Right renal pelvis (tissue), 4 donors: ENCODE measurements around the gene BCL2A1. TPM values are rescaled to one million over a fixed set of nuclear protein-coding genes. Genes with fewer than 3 reads are reported as not detected.
"Not testable (repeated sequence)": the region's sequence is repeated elsewhere in the genome, so short reads cannot be mapped to it uniquely, and the experiment has no call there.

Experiments used
- DNase-seq, 4 donors: peaks; one replicate each; pipeline ENCODE4 v3.0.0-alpha.2; 2013; ENCODE audit warnings: low read depth in 4 of 4, low spot score in 3 of 4, missing footprints in 1 of 4
- polyA plus RNA-seq, 4 donors: library from polyadenylated mRNA; unstranded; fragments of 120-200 nt; gene quantifications; one replicate each; pipeline ENCODE4 v1.2.1, GENCODE V29; 2013; ENCODE audit not compliant: insufficient read length in 4 of 4

The BCL2A1 gene
- polyA plus RNA-seq, 4 donors: 0.22 to 0.32 TPM; not detected in 2

- DNase-seq: no peak
These were observed 6.7 kb downstream of the BCL2A1 start for GRCh38 chr15:79964232-79964805.

GRCh38 chr15:79962921-79963320 lies 8.1 kb downstream of the BCL2A1 start:
- not testable (repeated sequence) for DNase-seq

GRCh38 chr15:79962178-79962577 lies 8.8 kb downstream of the BCL2A1 start:
- DNase-seq: no peak

GRCh38 chr15:79960502-79961212 lies 10.3 kb downstream of the BCL2A1 start:
- no peak for DNase-seq

- no peak for DNase-seq
These were observed 13.3 kb downstream of the BCL2A1 start for GRCh38 chr15:79957741-79958140.

- no peak for DNase-seq
These were observed 14.5 kb downstream of the BCL2A1 start for GRCh38 chr15:79956354-79956939.

- no peak for DNase-seq
These were observed 16.3 kb downstream of the BCL2A1 start for GRCh38 chr15:79954661-79955060.

GRCh38 chr15:79953951-79954444 lies 17.0 kb downstream of the BCL2A1 start:
- no peak for DNase-seq

GRCh38 chr15:79952329-79952728 lies 18.7 kb downstream of the BCL2A1 start:
- no peak for DNase-seq

- DNase-seq: no peak
These were observed 20.7 kb downstream of the BCL2A1 start for GRCh38 chr15:79950247-79950646.

- no peak for DNase-seq
These were observed 22.2 kb downstream of the BCL2A1 start for GRCh38 chr15:79948761-79949160.

- no peak for DNase-seq
These were observed 22.8 kb downstream of the BCL2A1 start for GRCh38 chr15:79948095-79948695.

- no peak for DNase-seq
These were observed 24.0 kb downstream of the BCL2A1 start for GRCh38 chr15:79947009-79947408.

- no peak for DNase-seq
These were observed 26.4 kb downstream of the BCL2A1 start for GRCh38 chr15:79944622-79945021.

- DNase-seq: no peak
These were observed 27.2 kb downstream of the BCL2A1 start for GRCh38 chr15:79943820-79944219.

GRCh38 chr15:79942741-79943481 lies 28.1 kb downstream of the BCL2A1 start:
- DNase-seq: no peak

- no peak for DNase-seq
These were observed 31.6 kb downstream of the BCL2A1 start for GRCh38 chr15:79939399-79939798.

GRCh38 chr15:79938143-79938542 lies 32.9 kb downstream of the BCL2A1 start:
- no peak for DNase-seq

- DNase-seq: not testable (repeated sequence)
These were observed 35.3 kb downstream of the BCL2A1 start for GRCh38 chr15:79935556-79936201.

- DNase-seq: no peak
These were observed 37.8 kb downstream of the BCL2A1 start for GRCh38 chr15:79933231-79933630.
